ENCODE measurements around the gene PLCB1.

- TF ChIP-seq CTCF (conservative IDR thresholded peaks at IDR 0.05; ENCODE audit: low read length), result no peak
- TF ChIP-seq EZH2phosphoT487 (IDR thresholded peaks at IDR 0.05; ENCODE audit: borderline replicate concordance), result no peak
Observed at GRCh38 chr20:8526610-8527009, 394.5 kb downstream of the PLCB1 start.
